Measurements from ENCODE around the gene ALG6. TPM values are rescaled to one million over a fixed set of nuclear protein-coding genes. Genes with fewer than 3 reads are reported as not detected.

ALG6 gene
- total RNA-seq, 1 donor from 2014 or later: 21.1 TPM

Small RNAs within 50 kb of the gene (small RNA-seq; reads per million reads assigned to genes)
- gene MIR6068 (ENCODE audit: low replicate concordance) (not detected), gene RF00019 (ENCODE audit: low replicate concordance) (not detected)

Other genes starting within 250 kb of the ALG6 start
- 8.2 TPM for gene FOXD3, start 45.1 kb upstream of the ALG6 start, total RNA-seq
- gene ITGB3BP, start 155.6 kb downstream of the ALG6 start, total RNA-seq: 16.1 TPM
- gene EFCAB7, start 155.9 kb downstream of the ALG6 start, total RNA-seq: 17.7 TPM
- 152 TPM for gene PGM1, start 225.8 kb downstream of the ALG6 start, total RNA-seq